Neuron (in vitro differentiated cells): ENCODE measurements around the gene KCNN1.

Experiments used
- H2AFZ ChIP-seq: one replicate; pipeline ENCODE4 v1.6.1; 2013; ENCODE audit warnings: low read depth, mild to moderate bottlenecking, inconsistent platforms, low read length, moderate library complexity
- H3K27me3 ChIP-seq: one replicate; pipeline ENCODE4 v1.6.1; 2013; ENCODE audit warnings: low read length; ENCODE audit not compliant: insufficient read depth
- H3K36me3 ChIP-seq: one replicate; pipeline ENCODE4 v1.6.1; 2013; ENCODE audit warnings: low read length; ENCODE audit not compliant: insufficient read depth
- H3K4me1 ChIP-seq: one replicate; pipeline ENCODE4 v1.6.1; 2013; ENCODE audit warnings: low read length; ENCODE audit not compliant: insufficient read depth
- H3K4me3 ChIP-seq: 2 replicates; pipeline ENCODE4 v1.5.1; 2013; ENCODE audit warnings: mild to moderate bottlenecking, low read length, moderate library complexity
- H3K9me3 ChIP-seq: one replicate; pipeline ENCODE4 v1.6.1; 2013; ENCODE audit warnings: low read length

KCNN1 gene

DNA sequence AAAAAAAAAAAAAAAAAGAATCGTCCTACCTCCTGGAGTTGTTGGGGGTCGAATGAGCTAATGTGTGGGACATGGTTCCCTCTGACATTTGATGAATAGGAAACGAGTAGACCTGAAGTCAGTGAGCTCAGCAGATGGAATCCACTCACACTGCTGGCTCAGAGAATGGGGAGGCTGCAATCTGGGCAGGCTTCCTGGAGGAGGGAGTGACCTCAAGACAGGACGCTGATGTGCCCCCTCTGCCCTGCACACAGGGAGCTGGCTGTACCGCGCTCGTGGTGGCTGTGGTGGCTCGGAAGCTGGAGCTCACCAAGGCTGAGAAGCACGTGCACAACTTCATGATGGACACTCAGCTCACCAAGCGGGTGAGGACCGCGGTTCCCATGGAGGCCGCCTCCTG, 21.3 kb downstream of the KCNN1 start:
- H3K9me3 ChIP-seq = no peaks in the 10 kb centered on the region
- no peak overlapping the region for H3K4me3 ChIP-seq

GRCh38 chr19:17989425-17990094, 22.7 kb downstream of the KCNN1 start:
- H3K36me3 ChIP-seq = peaks cover 32% of the 10 kb centered on the region
- no peaks in the 10 kb centered on the region for H3K27me3 ChIP-seq
- no peak overlapping the region for H2AFZ ChIP-seq
- H3K4me1 ChIP-seq = no peaks in the 10 kb centered on the region
- no peaks in the 10 kb centered on the region for H3K9me3 ChIP-seq
- no peak overlapping the region for H3K4me3 ChIP-seq

More for the DNA sequence above, 21.3 kb downstream of the KCNN1 start:
- H3K36me3 ChIP-seq = peaks cover 36% of the 10 kb centered on the region
- no peak overlapping the region for H2AFZ ChIP-seq
- H3K27me3 ChIP-seq = no peaks in the 10 kb centered on the region
- no peaks in the 10 kb centered on the region for H3K4me1 ChIP-seq

GRCh38 chr19:17993076-17993813, 26.3 kb downstream of the KCNN1 start:
- Histone ChIP-seq H2AFZ (no peak overlapping the region), H3K27me3 (no peaks in the 10 kb centered on the region), H3K9me3 (no peaks in the 10 kb centered on the region), H3K36me3 (peaks cover 21% of the 10 kb centered on the region), H3K4me3 (no peak overlapping the region), H3K4me1 (no peaks in the 10 kb centered on the region)

- H3K9me3 ChIP-seq = no peaks in the 10 kb centered on the region
- H3K36me3 ChIP-seq = peaks cover 17% of the 10 kb centered on the region
- H3K4me3 ChIP-seq = no peak overlapping the region
- peaks cover 15% of the 10 kb centered on the region for H3K27me3 ChIP-seq
- no peaks in the 10 kb centered on the region for H3K4me1 ChIP-seq
- no peak overlapping the region for H2AFZ ChIP-seq
Observed at GRCh38 chr19:17996826-17997316, 30.0 kb downstream of the KCNN1 start.

- Histone ChIP-seq H3K36me3 (peaks cover 13% of the 10 kb centered on the region), H2AFZ (no peak overlapping the region), H3K27me3 (peaks cover 22% of the 10 kb centered on the region), H3K9me3 (no peaks in the 10 kb centered on the region), H3K4me3 (no peak overlapping the region), H3K4me1 (no peaks in the 10 kb centered on the region)
Observed at GRCh38 chr19:17997969-17998826, 31.3 kb downstream of the KCNN1 start.

GRCh38 chr19:17998827-17999150, 31.9 kb downstream of the KCNN1 start:
- Histone ChIP-seq H3K27me3 (peaks cover 22% of the 10 kb centered on the region), H3K4me3 (no peak overlapping the region)

DNA sequence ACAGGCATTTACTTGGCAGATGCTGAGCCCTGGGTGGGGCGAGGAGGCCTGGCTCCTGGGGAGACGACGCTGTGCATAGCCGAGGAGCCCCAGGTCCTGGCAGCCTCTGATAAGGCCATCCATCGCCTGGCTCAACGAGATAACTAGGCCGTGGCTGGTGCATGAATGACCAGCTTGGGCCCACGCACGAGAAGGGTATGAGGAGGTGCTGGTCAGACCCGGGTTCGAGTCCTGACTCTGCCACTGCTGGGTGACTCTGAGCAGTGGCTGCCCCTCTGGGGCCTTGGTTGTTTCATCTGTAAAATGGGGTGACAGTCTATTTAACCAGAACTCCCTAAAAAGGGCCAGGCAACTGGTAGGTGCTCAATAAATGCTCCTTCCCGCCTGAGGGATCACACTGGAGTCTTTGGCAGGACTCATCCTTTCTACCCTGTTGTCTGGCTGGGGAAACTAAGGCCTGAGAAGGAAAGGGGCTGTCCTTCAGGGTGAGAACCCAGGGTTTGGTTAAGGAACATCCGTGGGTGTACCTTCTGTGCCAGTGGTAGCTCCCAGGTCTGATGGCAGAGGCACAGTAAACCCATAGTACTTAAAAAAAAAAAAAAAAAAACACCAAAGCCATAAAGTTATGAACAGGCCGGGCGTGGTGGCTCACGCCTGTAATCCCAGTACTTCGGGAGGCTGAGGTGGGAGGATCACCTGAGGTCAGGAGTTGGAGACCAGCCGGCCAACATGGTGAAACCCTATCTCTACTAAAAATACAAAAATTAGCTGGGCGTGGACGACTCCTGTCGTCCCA, 33.0 kb downstream of the KCNN1 start:
- Histone ChIP-seq H3K4me3 (no peak overlapping the region), H3K9me3 (no peaks in the 10 kb centered on the region), H3K4me1 (no peaks in the 10 kb centered on the region), H3K27me3 (peaks cover 22% of the 10 kb centered on the region), H2AFZ (no peak overlapping the region), H3K36me3 (peaks cover 10% of the 10 kb centered on the region)

More at GRCh38 chr19:17998827-17999150, 31.9 kb downstream of the KCNN1 start:
- H3K9me3 ChIP-seq = no peaks in the 10 kb centered on the region
- H3K4me1 ChIP-seq = no peaks in the 10 kb centered on the region
- no peak overlapping the region for H2AFZ ChIP-seq
- peaks cover 13% of the 10 kb centered on the region for H3K36me3 ChIP-seq

DNA sequence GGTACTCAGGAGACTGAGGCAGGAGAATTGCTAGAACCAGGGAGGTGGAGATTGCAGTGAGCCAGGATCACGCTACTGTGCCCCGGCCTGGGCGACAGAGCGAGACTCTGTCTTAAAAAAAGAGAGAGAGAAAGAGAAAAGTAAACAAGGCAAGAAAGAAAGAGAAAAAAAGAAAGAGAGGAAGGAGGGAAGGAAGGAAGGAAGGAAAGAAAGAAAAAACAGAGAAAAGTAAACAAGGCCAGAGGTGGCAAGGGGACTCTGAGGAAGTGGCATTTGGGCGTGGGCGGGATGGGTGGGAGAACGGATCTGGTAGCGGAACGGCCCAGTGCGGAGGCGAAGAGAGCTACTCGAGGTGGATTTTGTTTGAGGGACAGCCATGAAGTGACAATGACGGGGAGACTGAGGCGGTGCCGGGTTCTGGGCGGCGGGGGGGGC, 33.6 kb downstream of the KCNN1 start:
- Histone ChIP-seq H3K4me3 (no peak overlapping the region), H3K9me3 (no peaks in the 10 kb centered on the region)

DNA sequence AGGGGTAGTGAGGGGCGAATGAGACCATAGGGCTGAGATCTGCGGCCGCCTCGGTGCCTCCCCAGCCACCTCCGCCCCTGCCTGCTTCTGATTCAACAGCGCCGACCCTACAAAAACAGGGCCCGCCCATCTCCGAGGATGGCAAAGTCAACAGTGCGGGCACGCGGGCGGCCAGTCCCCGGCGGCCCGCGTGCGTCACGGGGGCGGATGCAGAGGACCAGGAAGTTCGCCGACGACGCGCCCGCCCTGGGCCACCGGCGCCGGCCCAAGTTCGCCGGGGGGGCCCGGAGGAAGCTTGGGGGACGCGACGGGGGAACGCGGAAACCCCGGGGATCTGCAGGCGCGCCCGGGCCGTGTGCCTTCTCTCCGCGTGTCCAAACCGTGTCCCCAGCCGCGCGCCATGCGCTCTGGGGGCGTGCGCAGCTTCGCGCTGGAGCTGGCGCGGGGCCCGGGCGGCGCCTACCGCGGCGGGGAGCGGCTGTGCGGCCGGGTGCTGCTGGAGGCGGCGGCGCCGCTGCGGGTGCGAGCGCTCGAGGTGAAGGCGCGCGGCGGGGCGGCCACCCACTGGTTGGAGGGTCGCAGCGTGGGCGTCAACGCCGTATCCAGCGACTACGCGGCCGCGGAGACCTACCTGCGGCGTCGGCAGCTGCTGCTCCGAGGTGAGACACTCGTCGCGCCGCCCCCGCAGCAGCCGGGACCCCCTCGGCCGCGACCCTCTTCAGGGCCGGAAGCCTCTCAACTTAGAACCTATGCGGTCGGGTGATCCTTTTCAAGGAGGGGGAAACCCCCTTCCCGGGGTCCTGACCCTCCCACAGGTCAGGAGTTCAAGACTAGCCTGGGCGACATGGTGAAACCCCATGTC, 34.2 kb downstream of the KCNN1 start:
- Histone ChIP-seq H3K4me1 (no peaks in the 10 kb centered on the region), H3K4me3 (peak overlapping the region; percentile 39)

More for the DNA sequence above, 33.6 kb downstream of the KCNN1 start:
- Histone ChIP-seq H3K36me3 (peaks cover 8% of the 10 kb centered on the region), H3K27me3 (peaks cover 22% of the 10 kb centered on the region), H2AFZ (no peak overlapping the region), H3K4me1 (no peaks in the 10 kb centered on the region)

GRCh38 chr19:18001777-18002345, 35.0 kb downstream of the KCNN1 start:
- no peaks in the 10 kb centered on the region for H3K4me1 ChIP-seq
- no peaks in the 10 kb centered on the region for H3K9me3 ChIP-seq
- H3K36me3 ChIP-seq = peaks cover 8% of the 10 kb centered on the region
- no peak overlapping the region for H2AFZ ChIP-seq
- peak overlapping the region; percentile 39 for H3K4me3 ChIP-seq
- H3K27me3 ChIP-seq = peaks cover 22% of the 10 kb centered on the region

More for the DNA sequence above, 34.2 kb downstream of the KCNN1 start:
- H3K36me3 ChIP-seq = peaks cover 8% of the 10 kb centered on the region
- no peaks in the 10 kb centered on the region for H3K9me3 ChIP-seq
- H2AFZ ChIP-seq = peak overlapping the region; percentile 67
- H3K27me3 ChIP-seq = peaks cover 22% of the 10 kb centered on the region

GRCh38 chr19:18002347-18002850, 35.5 kb downstream of the KCNN1 start:
- no peak overlapping the region for H3K4me3 ChIP-seq
- peaks cover 3% of the 10 kb centered on the region for H3K4me1 ChIP-seq
- H3K9me3 ChIP-seq = no peaks in the 10 kb centered on the region
- peaks cover 8% of the 10 kb centered on the region for H3K36me3 ChIP-seq
- no peak overlapping the region for H2AFZ ChIP-seq
- H3K27me3 ChIP-seq = peaks cover 22% of the 10 kb centered on the region
